GM19328 (cell line): ENCODE results near the gene SNX3.
"Not testable (repeated sequence)": the region's sequence is repeated elsewhere in the genome, so short reads cannot be mapped to it uniquely, and the experiment has no call there.

Source experiments
- ATAC-seq: cut with Tn5 transposase; IDR thresholded peaks from one replicate; pipeline ENCODE4 v1.9.1; 2021; ENCODE audit warnings: mild to moderate bottlenecking, moderate library complexity; ENCODE audit not compliant: unreplicated experiment

SNX3 gene

DNA sequence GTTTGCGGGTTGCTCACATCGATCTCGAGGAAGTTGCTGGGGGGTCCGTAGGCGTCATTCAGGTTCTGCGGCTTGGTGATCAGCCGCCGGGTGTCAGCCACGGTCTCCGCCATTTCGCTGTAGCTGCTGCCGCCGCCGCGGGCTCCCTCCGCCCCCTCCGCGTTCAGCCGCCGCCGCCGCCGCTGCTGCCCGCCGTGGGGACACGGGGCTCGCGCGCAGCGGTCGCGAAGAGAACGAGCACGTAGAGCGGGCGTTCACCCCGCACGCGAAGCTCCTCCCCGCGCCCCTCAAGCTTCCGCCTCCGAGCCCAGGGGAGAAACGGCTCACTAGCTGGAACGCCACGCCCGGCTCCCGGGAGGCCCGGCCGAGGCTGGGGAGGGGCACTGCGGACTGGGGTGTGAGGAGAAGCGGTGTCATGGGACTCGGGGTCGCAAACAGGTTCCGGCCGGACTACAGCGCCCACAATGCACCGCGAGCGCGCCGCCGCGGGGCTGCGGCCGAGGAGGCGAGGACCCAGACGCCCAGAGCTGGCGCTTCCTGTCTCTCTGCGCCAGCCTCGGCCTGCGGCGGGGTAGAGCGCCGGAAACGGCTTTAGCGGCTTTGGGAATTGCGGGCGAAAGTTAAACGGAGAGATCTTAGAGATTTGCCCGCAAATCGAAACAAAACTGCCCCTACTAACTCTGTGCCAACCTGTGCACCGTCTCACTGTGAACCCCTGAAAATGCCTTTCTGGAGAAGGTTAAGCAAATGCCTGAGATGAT, at the start of gene SNX3:
Gene SNX3, minus strand, starts transcription at position 232 of the 761 bp plus-strand sequence. Its CDS starts 119 bp downstream, at position 113.
- ATAC-seq: peak; percentile 87

GRCh38 chr6:108309844-108310243, 49.0 kb upstream of the SNX3 start:
- no peak for ATAC-seq

GRCh38 chr6:108308641-108309040, 47.8 kb upstream of the SNX3 start:
- ATAC-seq: not testable (repeated sequence)

DNA sequence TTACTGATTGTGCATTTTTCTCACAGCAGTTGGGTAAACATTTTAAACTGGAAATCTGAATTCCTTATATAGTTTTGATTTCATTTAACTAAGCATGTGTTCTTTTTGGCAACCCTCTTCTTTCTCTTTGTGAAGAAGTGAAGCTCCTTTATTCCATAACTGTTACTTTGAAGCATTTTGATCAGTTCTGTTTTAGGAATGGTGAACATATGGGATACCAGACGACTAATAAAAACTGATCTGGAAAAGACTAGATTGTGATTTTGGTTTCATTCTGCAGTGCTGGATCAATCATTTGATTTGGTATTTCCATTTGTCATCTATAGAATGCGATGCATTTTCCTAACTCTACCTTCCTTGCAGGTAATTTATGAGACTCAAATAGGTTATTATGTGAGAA, 43.8 kb upstream of the SNX3 start:
- ATAC-seq: no peak

- ATAC-seq: no peak
Measured at GRCh38 chr6:108302386-108302785, 41.5 kb upstream of the SNX3 start.

- ATAC-seq: no peak
Measured at GRCh38 chr6:108295676-108296075, 34.8 kb upstream of the SNX3 start.

DNA sequence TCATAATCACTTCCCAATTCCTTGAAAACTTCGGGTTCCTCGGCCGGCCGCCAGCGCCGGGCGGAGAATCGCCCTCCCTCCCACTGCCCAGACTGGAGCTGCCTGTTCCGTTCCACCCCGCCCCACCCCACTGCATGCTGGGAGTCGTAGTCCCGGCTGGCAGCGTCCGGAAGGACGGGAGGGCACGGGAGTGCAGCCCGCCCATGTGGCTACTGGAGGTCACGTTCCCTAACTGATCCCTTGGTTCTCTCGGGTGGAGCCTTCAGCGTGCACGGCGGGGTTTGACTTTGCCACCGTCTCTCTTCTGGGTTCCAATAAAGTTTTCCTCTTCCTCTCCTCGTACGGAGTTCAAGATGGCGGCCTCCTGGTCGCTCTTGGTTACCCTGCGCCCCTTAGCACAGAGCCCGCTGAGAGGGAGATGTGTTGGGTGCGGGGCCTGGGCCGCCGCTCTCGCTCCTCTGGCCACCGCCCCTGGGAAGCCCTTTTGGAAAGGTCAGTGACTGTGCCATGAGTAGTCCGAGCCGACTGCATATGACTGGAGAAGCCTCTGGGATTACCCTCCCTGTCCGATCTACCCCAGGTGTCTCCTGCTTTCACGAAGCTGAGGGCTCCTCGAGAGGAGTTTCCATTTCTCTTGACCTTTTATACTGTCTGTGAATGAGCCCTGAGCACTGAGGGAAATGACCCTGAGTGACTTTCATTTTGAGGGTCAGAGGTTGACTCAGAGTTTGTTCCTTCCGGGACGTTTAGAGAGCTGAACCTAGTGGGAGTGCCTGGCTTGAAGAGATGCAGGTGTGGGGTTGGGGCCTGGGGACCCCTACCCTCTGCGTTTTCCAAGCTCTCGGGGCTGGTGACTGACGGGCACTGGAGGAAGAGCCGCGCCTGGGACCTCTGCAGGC, 34.1 kb upstream of the SNX3 start, which contains the start of gene AFG1L:
Gene AFG1L, plus strand, starts transcription at position 328 of the 899 bp plus-strand sequence. Its CDS starts 26 bp downstream, at position 354.
- peak; percentile 80 for ATAC-seq

- peak; percentile 4 for ATAC-seq
Measured at GRCh38 chr6:108294297-108294726, 33.5 kb upstream of the SNX3 start.

DNA sequence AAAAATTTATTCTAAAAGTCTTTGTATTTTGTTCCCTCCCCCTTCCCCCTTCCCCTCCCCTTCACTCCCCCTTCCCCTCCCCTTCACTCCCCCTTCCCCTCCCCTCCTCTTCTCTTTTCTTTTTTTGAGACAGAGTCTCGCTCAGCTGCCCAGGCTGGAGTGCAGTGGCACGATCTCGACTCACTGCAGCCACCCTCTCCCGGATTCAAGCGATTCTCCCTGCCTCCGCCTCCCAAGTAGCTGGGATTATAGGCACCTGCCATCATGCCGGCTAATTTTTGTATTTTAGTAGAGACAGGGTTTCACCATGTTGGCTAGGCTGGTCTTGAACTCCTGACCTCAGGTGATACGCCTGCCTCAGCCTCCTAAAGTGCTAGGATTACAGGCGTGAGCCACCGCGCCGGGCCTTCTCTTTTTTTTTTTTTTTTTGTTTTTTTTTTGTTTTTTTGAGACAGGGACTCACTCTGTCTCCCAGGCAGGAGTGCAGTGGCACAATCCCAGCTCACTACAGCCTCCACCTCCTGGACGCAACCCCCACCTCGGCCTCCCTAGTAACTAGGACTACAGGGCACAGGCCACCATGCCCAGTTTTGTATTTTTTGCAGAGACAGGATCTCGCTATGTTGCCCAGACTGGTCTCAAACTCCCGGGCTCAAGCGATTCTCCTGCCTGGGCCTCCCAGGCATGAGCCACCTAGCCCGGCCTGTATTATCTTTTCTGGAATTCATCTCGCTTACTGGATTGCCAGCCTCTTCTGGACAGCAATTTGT, 32.9 kb upstream of the SNX3 start:
- ATAC-seq: no peak

- not testable (repeated sequence) for ATAC-seq
Measured at GRCh38 chr6:108292561-108292960, 31.7 kb upstream of the SNX3 start.

- no peak for ATAC-seq
Measured at GRCh38 chr6:108291091-108291490, 30.3 kb upstream of the SNX3 start.

GRCh38 chr6:108288742-108289141, 27.9 kb upstream of the SNX3 start:
- ATAC-seq: no peak

- ATAC-seq: no peak
Measured at GRCh38 chr6:108287373-108287772, 26.5 kb upstream of the SNX3 start.

DNA sequence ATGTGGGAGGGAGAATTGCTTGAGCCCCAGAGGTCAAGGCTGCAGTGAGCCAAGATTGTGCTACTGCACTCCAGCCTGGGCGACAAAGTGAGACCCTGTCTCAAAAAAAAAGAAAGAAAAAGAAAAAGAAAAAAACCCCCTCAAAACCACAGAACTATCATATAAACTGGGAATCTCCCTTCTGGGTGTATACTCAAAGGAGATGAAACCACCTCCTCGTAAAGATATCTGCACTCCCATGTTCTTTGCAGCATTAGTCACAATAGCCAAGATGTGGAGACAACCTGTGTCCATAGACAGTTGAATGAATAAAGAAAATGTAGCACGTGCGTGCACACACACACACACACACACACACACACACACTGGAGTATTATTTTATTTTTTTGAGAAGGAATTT, 25.5 kb upstream of the SNX3 start:
- no peak for ATAC-seq

GRCh38 chr6:108285381-108285780, 24.5 kb upstream of the SNX3 start:
- ATAC-seq: no peak

GRCh38 chr6:108277831-108278230, 17.0 kb upstream of the SNX3 start:
- ATAC-seq: no peak

GRCh38 chr6:108277295-108277694, 16.5 kb upstream of the SNX3 start:
- no peak for ATAC-seq

DNA sequence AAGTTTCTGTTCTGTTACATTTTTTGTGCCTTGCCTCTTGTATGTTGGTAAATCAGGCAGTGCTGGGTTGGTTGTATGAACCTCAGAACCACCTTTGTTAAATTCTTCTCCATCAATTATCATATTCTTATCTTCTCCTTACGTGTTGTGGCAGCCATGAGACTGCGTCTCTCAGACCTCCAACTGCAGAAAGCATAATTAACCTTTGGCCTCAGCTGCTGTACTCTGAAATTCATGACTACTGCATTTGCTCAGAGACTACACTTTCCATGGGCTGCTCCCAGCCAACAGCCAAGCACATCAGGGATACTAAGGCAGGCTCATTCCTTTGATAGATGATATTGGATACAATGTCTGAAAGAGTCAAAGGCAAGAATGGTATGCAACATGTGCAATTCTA, 15.1 kb upstream of the SNX3 start:
- ATAC-seq: no peak

GRCh38 chr6:108274546-108274945, 13.7 kb upstream of the SNX3 start:
- ATAC-seq: no peak

DNA sequence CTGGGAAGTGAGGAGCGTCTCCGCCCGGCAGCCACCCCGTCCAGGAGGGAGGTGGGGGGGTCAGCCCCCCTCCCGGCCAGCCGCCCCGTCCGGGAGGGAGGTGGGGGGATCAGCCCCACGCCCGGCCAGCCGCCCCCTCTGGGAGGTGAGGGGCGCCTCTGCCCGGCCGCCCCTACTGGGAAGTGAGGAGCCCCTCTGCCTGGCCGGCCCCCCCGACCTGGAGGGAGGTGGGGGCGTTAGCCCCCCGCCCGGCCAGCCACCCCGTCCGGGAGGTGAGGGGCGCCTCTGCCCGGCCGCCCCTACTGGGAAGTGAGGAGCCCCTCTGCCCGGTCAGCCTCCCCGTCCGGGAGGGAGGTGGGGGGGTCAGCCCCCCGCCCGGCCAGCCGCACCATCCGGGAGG, 9.1 kb upstream of the SNX3 start:
- not testable (repeated sequence) for ATAC-seq

- no peak for ATAC-seq
Measured at GRCh38 chr6:108268845-108269244, 8.0 kb upstream of the SNX3 start.
